GM12878 (cell line): ENCODE measurements around the gene SSH2. TPM values are rescaled to one million over a fixed set of nuclear protein-coding genes. Genes with fewer than 3 reads are reported as not detected.

Experiments
- CREB1 ChIP-seq: IDR thresholded peaks from 2 replicates; pipeline ENCODE4 v1.6.1; 2012; ENCODE audit warnings: low read depth, mild to moderate bottlenecking, inconsistent platforms
- FOS ChIP-seq: IDR thresholded peaks from 3 replicates; pipeline ENCODE4 v1.6.1; 2011; ENCODE audit warnings: borderline replicate concordance; ENCODE audit not compliant: insufficient read length; ENCODE audit errors: extremely low read depth
- GABPA ChIP-seq: IDR thresholded peaks from 2 replicates; pipeline ENCODE4 v1.6.1; 2014; ENCODE audit warnings: antibody characterized with exemption, low read depth, mild to moderate bottlenecking, inconsistent platforms
- HDAC2 ChIP-seq: fragments of 200-600 bp; sonication (generic); IDR thresholded peaks from 2 replicates; pipeline ENCODE4 v1.6.1; 2017
- IKZF1 ChIP-seq: fragments of 450-650 bp; conservative IDR thresholded peaks from 2 replicates; pipeline ENCODE4 v1.6.1; 2017; ENCODE audit warnings: antibody characterized with exemption, mild to moderate bottlenecking
- KDM1A ChIP-seq: fragments of 200-600 bp; sonication (generic); IDR thresholded peaks from 2 replicates; pipeline ENCODE4 v1.6.1; 2016; ENCODE audit warnings: borderline replicate concordance
- MXI1 ChIP-seq: fragments of 150-350 bp; IDR thresholded peaks from 2 replicates; pipeline ENCODE4 v1.6.1; 2011; ENCODE audit warnings: low read depth, mild to moderate bottlenecking, inconsistent platforms, low read length, improper control_type of control experiment
- NFYB ChIP-seq: IDR thresholded peaks from 2 replicates; pipeline ENCODE4 v1.6.1; 2011; ENCODE audit warnings: low read depth, mild to moderate bottlenecking, low read length, improper control_type of control experiment, moderate library complexity; ENCODE audit not compliant: insufficient read depth
- NR2C1 ChIP-seq: fragments of 450-650 bp; IDR thresholded peaks from 2 replicates; pipeline ENCODE4 v1.6.1; 2017; ENCODE audit warnings: antibody characterized with exemption, mild to moderate bottlenecking, moderate library complexity
- POLR2AphosphoS5 ChIP-seq: IDR thresholded peaks from 2 replicates; pipeline ENCODE4 v1.6.1; 2011; ENCODE audit warnings: mild to moderate bottlenecking, low read length, inconsistent platforms
- RELA ChIP-seq: fragments of 450-650 bp; IDR thresholded peaks from 2 replicates; pipeline ENCODE4 v1.8.0; 2014; ENCODE audit warnings: borderline replicate concordance; ENCODE audit not compliant: partially characterized antibody
- RFX5 ChIP-seq: IDR thresholded peaks from 2 replicates; pipeline ENCODE4 v1.6.1; 2011; ENCODE audit warnings: low read depth, low read length, improper control_type of control experiment
- RUNX3 ChIP-seq: IDR thresholded peaks from 2 replicates; pipeline ENCODE4 v1.6.1; 2012; ENCODE audit warnings: low read length, inconsistent platforms
- SMAD1 ChIP-seq: fragments of 450-650 bp; IDR thresholded peaks from 2 replicates; pipeline ENCODE4 v1.6.1; 2018; ENCODE audit warnings: mild to moderate bottlenecking, low read depth; ENCODE audit not compliant: partially characterized antibody
- SMAD5 ChIP-seq: IDR thresholded peaks from 2 replicates; pipeline ENCODE4 v1.6.1; 2016; ENCODE audit warnings: antibody characterized with exemption, low read depth
- SREBF1 ChIP-seq: IDR thresholded peaks from 2 replicates; pipeline ENCODE4 v1.6.1; 2012; ENCODE audit warnings: mild to moderate bottlenecking, low read length
- TCF12 ChIP-seq: IDR thresholded peaks from 2 replicates; pipeline ENCODE4 v1.6.1; 2011; ENCODE audit warnings: low read depth, mild to moderate bottlenecking, low read length
- polyA plus RNA-seq, 11 experiments: library from polyadenylated mRNA; depleted of rRNA in 4 of 11; unstranded in 6 of 11; stranded (reverse) in 5 of 11; fragments of >200 nt; fragmentation: Nextera tagmentation in 4 of 11; fragmentation: Illumina TruSeq in 1 of 11; extraction: Ambion mirVana in 4 of 11; extraction: Trizol in 1 of 11; gene quantifications; 1 replicate in 1 of 11; 2 replicates in 10 of 11; pipeline versions ENCODE4 v1.2.1 to v1.2.3, GENCODE V29; 2011 to 2016; ENCODE audit warnings: inconsistent platforms in 2 of 11, missing spikeins in 2 of 11, low read depth in 1 of 11
- total RNA-seq, 4 experiments: library from RNA; depleted of rRNA in 3 of 4; stranded (reverse); fragments of >200 nt in 3 of 4; fragmentation: Illumina TruSeq in 1 of 4; extraction: Trizol in 1 of 4; gene quantifications; 2 replicates each; pipeline versions ENCODE4 v1.2.1 to v1.2.3, GENCODE V29; 2013 to 2021
- TF ChIP-seq, protein P1 (sequence below): fragments of 450-650 bp; IDR thresholded peaks from 2 replicates; pipeline ENCODE4 v1.6.1; 2017; ENCODE audit warnings: mild to moderate bottlenecking, moderate library complexity
- TF ChIP-seq, protein P2 (sequence below): fragments of 450-650 bp; IDR thresholded peaks from 2 replicates; pipeline ENCODE4 v1.6.1; 2018; ENCODE audit warnings: mild to moderate bottlenecking, low read depth, moderate library complexity; ENCODE audit not compliant: partially characterized antibody
- TF ChIP-seq, protein P3 (sequence below): IDR thresholded peaks from 2 replicates; pipeline ENCODE4 v1.6.1; 2012; ENCODE audit warnings: mild to moderate bottlenecking, low read depth, low read length

The SSH2 gene
- total and polyA plus RNA-seq, 10 of the 15 experiments (the other 5 are each of a cell fraction or from before 2014, with no cell fraction given): 9.3 to 65.9 (median 34.0) TPM

DNA sequence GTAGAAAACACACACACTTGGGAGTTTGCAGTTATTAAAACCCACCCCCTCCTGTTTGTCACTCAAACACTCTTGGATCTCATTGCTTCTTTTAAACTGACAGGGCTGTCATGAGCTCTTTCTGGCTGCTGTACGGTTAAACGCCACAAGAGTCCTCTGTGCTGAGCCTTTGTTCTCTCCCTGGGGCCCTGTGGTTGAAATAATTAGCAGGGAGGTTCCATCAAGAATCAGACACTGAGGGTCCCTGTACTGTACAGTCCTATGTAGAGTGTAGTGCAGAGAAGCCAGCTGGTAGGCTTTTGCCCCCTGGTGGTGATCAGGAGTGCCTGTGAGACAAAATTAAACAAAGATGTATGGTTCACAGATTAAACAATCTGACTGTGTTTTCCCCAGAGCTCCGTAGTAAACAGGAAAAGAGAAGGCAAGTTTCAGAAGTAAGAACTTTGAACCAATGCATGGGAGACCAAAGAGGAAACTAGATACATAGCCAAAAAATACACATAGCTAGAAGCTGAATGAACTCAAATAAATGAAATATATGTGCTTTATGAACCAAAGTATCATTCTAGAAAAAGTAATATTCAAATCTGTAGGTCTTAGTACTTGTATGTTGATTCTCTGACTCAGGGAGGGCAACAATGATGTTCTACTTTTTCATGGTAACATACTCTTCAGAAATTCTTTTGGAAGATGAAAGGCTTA is 1.4 kb upstream of the SSH2 start (continued):
- TF ChIP-seq, protein P1, sequence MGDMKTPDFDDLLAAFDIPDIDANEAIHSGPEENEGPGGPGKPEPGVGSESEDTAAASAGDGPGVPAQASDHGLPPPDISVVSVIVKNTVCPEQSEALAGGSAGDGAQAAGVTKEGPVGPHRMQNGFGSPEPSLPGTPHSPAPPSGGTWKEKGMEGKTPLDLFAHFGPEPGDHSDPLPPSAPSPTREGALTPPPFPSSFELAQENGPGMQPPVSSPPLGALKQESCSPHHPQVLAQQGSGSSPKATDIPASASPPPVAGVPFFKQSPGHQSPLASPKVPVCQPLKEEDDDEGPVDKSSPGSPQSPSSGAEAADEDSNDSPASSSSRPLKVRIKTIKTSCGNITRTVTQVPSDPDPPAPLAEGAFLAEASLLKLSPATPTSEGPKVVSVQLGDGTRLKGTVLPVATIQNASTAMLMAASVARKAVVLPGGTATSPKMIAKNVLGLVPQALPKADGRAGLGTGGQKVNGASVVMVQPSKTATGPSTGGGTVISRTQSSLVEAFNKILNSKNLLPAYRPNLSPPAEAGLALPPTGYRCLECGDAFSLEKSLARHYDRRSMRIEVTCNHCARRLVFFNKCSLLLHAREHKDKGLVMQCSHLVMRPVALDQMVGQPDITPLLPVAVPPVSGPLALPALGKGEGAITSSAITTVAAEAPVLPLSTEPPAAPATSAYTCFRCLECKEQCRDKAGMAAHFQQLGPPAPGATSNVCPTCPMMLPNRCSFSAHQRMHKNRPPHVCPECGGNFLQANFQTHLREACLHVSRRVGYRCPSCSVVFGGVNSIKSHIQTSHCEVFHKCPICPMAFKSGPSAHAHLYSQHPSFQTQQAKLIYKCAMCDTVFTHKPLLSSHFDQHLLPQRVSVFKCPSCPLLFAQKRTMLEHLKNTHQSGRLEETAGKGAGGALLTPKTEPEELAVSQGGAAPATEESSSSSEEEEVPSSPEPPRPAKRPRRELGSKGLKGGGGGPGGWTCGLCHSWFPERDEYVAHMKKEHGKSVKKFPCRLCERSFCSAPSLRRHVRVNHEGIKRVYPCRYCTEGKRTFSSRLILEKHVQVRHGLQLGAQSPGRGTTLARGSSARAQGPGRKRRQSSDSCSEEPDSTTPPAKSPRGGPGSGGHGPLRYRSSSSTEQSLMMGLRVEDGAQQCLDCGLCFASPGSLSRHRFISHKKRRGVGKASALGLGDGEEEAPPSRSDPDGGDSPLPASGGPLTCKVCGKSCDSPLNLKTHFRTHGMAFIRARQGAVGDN: no peak
- TF ChIP-seq, protein P2, sequence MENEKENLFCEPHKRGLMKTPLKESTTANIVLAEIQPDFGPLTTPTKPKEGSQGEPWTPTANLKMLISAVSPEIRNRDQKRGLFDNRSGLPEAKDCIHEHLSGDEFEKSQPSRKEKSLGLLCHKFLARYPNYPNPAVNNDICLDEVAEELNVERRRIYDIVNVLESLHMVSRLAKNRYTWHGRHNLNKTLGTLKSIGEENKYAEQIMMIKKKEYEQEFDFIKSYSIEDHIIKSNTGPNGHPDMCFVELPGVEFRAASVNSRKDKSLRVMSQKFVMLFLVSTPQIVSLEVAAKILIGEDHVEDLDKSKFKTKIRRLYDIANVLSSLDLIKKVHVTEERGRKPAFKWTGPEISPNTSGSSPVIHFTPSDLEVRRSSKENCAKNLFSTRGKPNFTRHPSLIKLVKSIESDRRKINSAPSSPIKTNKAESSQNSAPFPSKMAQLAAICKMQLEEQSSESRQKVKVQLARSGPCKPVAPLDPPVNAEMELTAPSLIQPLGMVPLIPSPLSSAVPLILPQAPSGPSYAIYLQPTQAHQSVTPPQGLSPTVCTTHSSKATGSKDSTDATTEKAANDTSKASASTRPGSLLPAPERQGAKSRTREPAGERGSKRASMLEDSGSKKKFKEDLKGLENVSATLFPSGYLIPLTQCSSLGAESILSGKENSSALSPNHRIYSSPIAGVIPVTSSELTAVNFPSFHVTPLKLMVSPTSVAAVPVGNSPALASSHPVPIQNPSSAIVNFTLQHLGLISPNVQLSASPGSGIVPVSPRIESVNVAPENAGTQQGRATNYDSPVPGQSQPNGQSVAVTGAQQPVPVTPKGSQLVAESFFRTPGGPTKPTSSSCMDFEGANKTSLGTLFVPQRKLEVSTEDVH: no peak
- TF ChIP-seq GABPA (no peak), FOS (no peak), SMAD1 (no peak), NR2C1 (no peak), POLR2AphosphoS5 (peak; percentile 40; the same call in 1 of the 2 replicates), MXI1 (peak; percentile 77), HDAC2 (no peak), SREBF1 (no peak), KDM1A (no peak), SMAD5 (no peak), RFX5 (0 out of 2 replicates have a peak, but pooled peaks have one; percentile 10), IKZF1 (peak; percentile 50), NFYB (peak; percentile 68; the same call in 1 of the 2 replicates), TCF12 (peak; percentile 84; the same call in 1 of the 2 replicates), RUNX3 (peak; percentile 84), CREB1 (peak; percentile 41; the same call in 1 of the 2 replicates), RELA (no peak)
- TF ChIP-seq, protein P3, sequence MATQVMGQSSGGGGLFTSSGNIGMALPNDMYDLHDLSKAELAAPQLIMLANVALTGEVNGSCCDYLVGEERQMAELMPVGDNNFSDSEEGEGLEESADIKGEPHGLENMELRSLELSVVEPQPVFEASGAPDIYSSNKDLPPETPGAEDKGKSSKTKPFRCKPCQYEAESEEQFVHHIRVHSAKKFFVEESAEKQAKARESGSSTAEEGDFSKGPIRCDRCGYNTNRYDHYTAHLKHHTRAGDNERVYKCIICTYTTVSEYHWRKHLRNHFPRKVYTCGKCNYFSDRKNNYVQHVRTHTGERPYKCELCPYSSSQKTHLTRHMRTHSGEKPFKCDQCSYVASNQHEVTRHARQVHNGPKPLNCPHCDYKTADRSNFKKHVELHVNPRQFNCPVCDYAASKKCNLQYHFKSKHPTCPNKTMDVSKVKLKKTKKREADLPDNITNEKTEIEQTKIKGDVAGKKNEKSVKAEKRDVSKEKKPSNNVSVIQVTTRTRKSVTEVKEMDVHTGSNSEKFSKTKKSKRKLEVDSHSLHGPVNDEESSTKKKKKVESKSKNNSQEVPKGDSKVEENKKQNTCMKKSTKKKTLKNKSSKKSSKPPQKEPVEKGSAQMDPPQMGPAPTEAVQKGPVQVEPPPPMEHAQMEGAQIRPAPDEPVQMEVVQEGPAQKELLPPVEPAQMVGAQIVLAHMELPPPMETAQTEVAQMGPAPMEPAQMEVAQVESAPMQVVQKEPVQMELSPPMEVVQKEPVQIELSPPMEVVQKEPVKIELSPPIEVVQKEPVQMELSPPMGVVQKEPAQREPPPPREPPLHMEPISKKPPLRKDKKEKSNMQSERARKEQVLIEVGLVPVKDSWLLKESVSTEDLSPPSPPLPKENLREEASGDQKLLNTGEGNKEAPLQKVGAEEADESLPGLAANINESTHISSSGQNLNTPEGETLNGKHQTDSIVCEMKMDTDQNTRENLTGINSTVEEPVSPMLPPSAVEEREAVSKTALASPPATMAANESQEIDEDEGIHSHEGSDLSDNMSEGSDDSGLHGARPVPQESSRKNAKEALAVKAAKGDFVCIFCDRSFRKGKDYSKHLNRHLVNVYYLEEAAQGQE: no peak
